ENCODE results near the gene ZBTB44.
"Not testable (repeated sequence)": the region's sequence is repeated elsewhere in the genome, so short reads cannot be mapped to it uniquely, and the experiment has no call there.

Gene ZBTB44

GRCh38 chr11:130314750-130315285 is at the start of gene ZBTB44:
Gene ZBTB44 (minus strand): TSS chr11:130314917. CDS start chr11:130261873, 53,044 bp downstream.
- peak; percentile 79 for DNase-seq (ENCODE audit: low read depth)

- no peak for DNase-seq (ENCODE audit: low read depth)
These were observed 44.7 kb upstream of the ZBTB44 start for GRCh38 chr11:130359419-130359818.

GRCh38 chr11:130358398-130358797 is 43.7 kb upstream of the ZBTB44 start:
- DNase-seq (ENCODE audit: low read depth): no peak

- DNase-seq (ENCODE audit: low read depth): no peak
These were observed 32.5 kb upstream of the ZBTB44 start for GRCh38 chr11:130347261-130347660.

GRCh38 chr11:130344841-130345240 is 30.1 kb upstream of the ZBTB44 start:
- DNase-seq (ENCODE audit: low read depth): no peak

GRCh38 chr11:130340671-130341319 is 26.1 kb upstream of the ZBTB44 start:
- no peak for DNase-seq (ENCODE audit: low read depth)

- DNase-seq (ENCODE audit: low read depth): no peak
These were observed 23.9 kb upstream of the ZBTB44 start for GRCh38 chr11:130338667-130339066.

- no peak for DNase-seq (ENCODE audit: low read depth)
These were observed 22.8 kb upstream of the ZBTB44 start for GRCh38 chr11:130337281-130338089.

- not testable (repeated sequence) for DNase-seq (ENCODE audit: low read depth)
These were observed 16.7 kb upstream of the ZBTB44 start for GRCh38 chr11:130331397-130331796.

- no peak for DNase-seq (ENCODE audit: low read depth)
These were observed 15.5 kb upstream of the ZBTB44 start for GRCh38 chr11:130330101-130330684.

GRCh38 chr11:130328420-130328819 is 13.7 kb upstream of the ZBTB44 start:
- no peak for DNase-seq (ENCODE audit: low read depth)

GRCh38 chr11:130327716-130328115 is 13.0 kb upstream of the ZBTB44 start:
- no peak for DNase-seq (ENCODE audit: low read depth)

GRCh38 chr11:130325691-130326090 is 11.0 kb upstream of the ZBTB44 start:
- DNase-seq (ENCODE audit: low read depth): no peak

GRCh38 chr11:130323452-130324450 is 9.0 kb upstream of the ZBTB44 start:
- DNase-seq (ENCODE audit: low read depth): peak; percentile 88

- DNase-seq (ENCODE audit: low read depth): no peak
These were observed 7.4 kb upstream of the ZBTB44 start for GRCh38 chr11:130322126-130322525.

- no peak for DNase-seq (ENCODE audit: low read depth)
These were observed 3.4 kb upstream of the ZBTB44 start for GRCh38 chr11:130318031-130318673.

- DNase-seq (ENCODE audit: low read depth): no peak
These were observed 745 bp upstream of the ZBTB44 start for GRCh38 chr11:130315354-130315970.

- DNase-seq (ENCODE audit: low read depth): peak; percentile 27
These were observed 450 bp downstream of the ZBTB44 start for GRCh38 chr11:130314184-130314749.

- DNase-seq (ENCODE audit: low read depth): no peak
These were observed 1.1 kb downstream of the ZBTB44 start for GRCh38 chr11:130313383-130314183.
